ENCODE results near the gene DMKN.

GRCh38 chr19:35554076-35554475 lies 40.6 kb upstream of the DMKN start:
- TF ChIP-seq GATA3 (IDR thresholded peaks at IDR 0.05; ENCODE audit: low read depth, low read length) = no peak
- no peak for TF ChIP-seq GATA2 (IDR thresholded peaks at IDR 0.05; ENCODE audit: low read depth, low read length)
